Measurements from ENCODE around the gene HMSD.

GRCh38 chr18:63940008-63940407 lies 9.1 kb upstream of the HMSD start:
- no peak for TF ChIP-seq CTCF (IDR thresholded peaks at IDR 0.05)
- no peak for TF ChIP-seq POLR2A (IDR thresholded peaks at IDR 0.05)
